ENCODE measurements around the gene USP33.

- TF ChIP-seq CTCF (IDR thresholded peaks at IDR 0.05) (no peak), ZFP36 (IDR thresholded peaks at IDR 0.05; ENCODE audit: borderline replicate concordance, partially characterized antibody) (no peak), CHD2 (IDR thresholded peaks at IDR 0.05; ENCODE audit: low read length, partially characterized antibody) (no peak)
Measured at GRCh38 chr1:77697441-77697840, 62.2 kb downstream of the USP33 start.
